NCI-H2107 treated with DMSO at 0.1 percent for 48 hours (cell line): ENCODE results near the gene SPDYE18.
"Not testable (repeated sequence)": the region's sequence is repeated elsewhere in the genome, so short reads cannot be mapped to it uniquely, and the experiment has no call there.

Source experiments
- DNase-seq: peaks from one replicate; lab custom pipeline; 2025; ENCODE audit not compliant: unreplicated experiment; lab: John Stamatoyannopoulos, UW

SPDYE18 gene, protein sequence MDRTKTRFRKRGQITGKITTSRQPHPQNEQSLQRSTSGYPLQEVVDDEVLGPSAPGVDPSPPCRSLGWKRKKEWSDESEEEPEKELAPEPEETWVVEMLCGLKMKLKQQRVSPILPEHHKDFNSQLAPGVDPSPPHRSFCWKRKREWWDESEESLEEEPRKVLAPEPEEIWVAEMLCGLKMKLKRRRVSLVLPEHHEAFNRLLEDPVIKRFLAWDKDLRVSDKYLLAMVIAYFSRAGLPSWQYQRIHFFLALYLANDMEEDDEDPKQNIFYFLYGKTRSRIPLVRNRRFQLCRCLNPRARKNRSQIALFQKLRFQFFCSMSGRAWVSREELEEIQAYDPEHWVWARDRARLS

DNA sequence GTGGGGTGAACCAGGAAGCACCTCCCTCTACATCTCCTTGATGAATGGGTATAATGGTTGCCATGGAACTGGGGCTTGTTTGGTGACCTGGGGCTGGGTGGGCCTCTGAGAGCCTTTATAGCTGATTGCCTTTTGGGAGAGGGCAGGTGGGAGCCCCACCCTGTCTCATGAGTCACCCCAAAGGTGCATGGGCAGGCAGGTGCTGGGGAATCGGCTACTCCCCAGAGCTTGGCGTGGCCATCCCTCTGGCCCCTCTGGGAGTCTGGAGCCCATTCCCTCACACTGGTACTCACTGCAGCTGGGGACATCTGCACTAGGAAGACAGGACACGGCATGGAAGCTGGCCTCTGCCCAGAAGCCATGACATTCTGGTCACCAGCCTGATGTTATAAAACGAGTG lies at the start of gene SPDYE18:
TSS of gene SPDYE18 (minus strand) at position 2 of the 400 bp plus-strand sequence. CDS start 2,046 bp downstream, outside the sequence.
- not testable (repeated sequence) for DNase-seq

DNA sequence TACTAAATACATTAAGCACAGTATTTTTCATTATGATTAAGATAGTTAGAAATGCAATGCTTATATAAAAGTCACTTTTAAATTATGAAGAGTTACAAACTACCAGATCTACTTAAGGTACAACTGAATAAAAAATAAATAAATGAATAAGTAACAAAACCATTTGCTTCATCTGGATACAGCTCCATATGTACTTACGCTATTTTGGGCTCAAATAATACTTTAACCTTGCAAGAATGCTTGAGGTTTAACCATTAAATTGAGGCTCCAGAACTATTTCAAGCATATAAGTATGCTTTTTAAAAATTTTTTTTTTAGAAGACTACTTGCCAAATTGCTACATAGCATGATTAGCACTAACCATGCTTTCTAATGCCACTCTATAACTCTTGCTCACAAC lies 46.0 kb upstream of the SPDYE18 start:
- DNase-seq: not testable (repeated sequence)

DNA sequence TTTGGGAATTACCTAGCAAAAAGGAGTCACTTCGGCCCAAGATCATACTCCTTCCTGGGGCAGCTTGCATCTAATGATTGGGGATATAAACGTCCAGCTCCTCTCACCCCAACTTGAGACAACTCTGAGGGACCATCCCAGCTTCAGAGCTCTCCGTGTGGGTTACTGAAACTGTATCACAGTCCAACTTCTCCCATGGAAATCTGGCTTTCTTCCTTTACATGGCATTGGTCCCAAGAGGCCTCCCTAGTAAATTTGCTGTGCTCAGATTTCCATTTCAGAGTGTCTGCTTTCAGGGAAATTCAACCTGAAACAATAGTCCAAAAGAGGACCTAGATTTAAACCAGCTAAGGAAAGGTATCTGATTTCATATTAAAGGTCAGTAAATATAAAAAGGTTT lies 45.3 kb upstream of the SPDYE18 start:
- peak; percentile 34 for DNase-seq

DNA sequence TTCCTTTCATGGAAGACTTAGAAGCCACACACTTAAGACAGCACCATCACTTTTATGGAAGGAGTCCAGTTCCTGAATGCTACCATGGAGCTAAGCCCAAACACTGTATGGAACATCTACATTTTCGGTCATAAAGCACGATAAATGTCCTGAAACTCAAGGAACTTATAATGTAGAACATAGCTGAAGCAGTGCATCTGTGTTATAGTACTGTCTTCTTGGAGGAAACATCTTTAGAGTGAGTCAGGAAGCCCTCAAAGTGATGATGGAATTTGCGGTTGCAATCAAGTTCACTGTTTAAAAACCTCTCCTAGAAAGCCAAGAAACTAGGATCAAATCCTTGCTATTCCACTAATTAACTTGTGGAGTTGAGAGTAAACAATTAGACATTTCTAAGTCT lies 43.5 kb upstream of the SPDYE18 start:
- DNase-seq: not testable (repeated sequence)

DNA sequence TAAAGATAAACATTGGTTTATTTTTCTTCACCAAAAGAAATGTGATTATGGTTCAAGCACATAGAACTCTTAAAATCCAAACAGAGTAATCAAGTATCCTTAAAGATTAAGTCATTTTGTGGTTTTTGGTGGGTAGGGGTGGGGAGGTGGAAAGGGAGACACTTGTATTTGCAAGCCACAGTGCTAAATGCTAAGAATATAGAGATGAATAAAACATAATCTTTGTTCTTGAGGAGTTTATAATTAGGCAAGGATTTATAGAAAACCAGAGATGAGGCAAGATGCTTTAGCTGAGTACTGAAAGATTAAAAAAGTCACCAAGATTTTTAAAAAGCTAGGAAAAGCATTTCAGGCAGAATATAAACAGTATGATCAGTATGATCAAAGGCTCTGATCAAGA lies 40.3 kb upstream of the SPDYE18 start:
- not testable (repeated sequence) for DNase-seq

DNA sequence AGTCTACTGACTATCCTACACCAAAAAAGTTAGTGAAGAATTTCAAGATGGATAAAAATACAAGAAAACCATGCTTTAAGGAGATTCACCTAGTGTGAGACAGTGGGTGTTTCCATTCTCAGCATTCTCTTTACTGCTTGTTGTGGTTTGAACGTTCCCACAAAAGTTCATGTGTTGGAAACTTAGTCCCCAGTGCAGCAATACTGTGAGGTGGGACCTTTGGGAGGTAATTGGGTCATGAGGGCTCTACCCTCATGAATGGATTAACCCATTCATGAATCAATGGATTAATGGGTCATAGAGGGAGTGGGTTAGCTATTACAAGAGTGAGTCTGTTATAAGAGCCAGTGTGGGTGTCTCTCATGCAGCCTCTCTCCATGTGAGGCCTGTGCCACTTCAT lies 38.8 kb upstream of the SPDYE18 start:
- DNase-seq: not testable (repeated sequence)

DNA sequence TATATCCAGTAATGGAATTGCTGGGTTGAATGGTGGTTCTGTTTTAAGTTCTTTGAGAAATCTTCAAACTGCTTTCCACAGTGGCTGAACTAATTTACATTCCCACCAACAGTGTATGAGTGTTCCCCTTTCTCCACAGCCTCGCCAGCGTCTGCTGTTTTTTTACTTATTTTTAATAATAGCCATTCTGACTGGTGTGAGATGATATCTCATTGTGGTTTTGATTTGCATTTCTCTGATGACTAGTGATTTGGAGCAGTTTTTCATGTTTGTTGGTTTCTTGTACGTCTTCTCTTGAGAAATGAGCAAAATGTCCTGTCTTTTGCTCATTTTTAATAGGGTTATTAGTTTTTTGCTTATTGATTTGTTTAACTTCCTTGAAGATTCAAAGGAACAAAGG lies 38.1 kb upstream of the SPDYE18 start:
- DNase-seq: not testable (repeated sequence)

DNA sequence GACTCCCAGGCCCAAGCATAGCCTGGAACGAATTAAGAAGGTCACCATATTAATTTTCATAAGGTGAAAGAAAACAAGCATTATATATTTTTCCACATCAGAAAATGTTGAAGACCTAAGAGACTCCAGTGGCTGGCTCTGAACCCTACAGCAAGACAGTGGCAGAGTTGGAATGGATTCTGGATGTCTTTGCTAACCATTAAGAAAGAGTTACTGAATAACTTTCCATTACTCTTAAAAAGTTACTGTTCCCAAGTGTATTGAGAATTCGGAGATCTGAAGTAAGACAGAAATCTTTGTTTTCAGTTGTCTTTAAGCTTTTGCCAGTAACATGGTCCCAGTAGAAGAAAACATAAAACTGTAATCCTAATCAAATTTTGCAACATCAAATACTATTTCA lies 29.9 kb upstream of the SPDYE18 start:
- not testable (repeated sequence) for DNase-seq

DNA sequence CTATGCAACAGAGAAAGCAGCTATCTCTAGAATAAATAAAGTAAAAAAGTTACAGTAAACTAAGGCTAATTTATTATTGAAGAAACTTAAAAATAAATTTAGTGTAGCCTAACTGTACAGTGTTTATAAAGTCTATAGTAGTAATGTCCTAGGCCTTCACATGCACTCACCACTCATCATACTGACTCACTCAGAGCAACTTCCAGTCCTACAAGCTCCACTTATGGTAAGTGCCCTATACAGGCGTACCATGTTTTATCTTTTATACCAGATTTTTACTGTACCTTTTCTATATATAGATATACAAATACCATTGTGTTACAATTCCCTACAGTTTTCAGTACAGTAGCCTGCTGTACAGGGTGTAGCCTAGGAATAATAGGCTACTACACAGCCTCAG lies 19.8 kb upstream of the SPDYE18 start:
- not testable (repeated sequence) for DNase-seq

DNA sequence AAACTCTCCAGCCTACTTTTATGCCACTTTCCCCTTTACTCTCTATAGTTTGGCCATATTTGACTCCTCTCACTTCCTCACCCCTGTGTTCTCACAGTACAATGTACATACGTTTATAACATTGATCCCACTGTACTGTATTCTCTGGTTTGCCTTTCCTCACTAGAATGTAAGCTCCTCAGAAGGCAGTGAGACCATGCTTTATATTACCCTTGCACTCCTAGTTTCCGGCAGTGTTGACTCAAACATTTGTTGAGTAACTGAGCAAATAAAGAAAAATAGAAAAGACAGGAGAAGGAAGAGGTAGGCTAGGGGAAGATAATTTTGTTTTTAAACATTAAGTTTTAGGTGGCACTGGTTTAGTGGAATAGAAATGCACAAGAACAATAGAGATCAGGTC lies 17.9 kb upstream of the SPDYE18 start:
- DNase-seq: not testable (repeated sequence)

DNA sequence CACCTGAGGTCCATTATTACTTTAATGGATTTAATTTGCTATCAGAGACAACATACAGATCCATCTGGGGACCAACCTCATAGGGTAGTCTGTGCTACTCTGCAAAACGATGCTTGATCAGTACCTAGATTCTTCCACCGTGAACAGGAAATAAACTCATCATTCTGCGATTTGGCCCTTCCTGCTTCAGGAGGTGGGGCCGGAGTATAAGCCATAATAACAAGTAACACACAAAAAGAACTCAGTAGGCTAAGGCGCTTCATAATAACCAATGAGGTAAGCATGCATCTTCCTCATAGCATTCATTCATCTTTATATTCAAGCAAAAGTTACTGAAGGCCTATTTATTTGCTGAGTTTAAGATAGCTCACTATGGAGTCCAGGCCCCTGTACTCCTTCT lies 17.3 kb upstream of the SPDYE18 start:
- not testable (repeated sequence) for DNase-seq

DNA sequence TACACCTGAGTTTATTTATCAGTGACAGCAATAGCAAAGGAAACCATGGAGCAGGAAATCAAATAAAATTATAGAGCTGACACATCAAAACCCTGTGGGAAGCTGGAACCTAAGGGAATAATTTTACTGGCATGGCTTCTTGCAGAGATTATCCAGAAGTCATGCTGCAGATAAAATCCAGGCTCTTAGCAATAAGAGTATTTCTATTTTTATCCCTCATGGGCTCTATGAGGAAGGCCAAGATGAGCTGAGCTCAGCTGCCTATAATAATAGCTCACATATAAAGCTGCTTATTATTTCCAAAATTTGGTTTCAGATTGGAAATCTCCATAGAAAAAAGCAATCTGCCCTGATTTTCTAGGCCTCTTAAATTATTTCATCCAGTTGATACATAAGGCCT lies 16.8 kb upstream of the SPDYE18 start:
- DNase-seq: not testable (repeated sequence)

DNA sequence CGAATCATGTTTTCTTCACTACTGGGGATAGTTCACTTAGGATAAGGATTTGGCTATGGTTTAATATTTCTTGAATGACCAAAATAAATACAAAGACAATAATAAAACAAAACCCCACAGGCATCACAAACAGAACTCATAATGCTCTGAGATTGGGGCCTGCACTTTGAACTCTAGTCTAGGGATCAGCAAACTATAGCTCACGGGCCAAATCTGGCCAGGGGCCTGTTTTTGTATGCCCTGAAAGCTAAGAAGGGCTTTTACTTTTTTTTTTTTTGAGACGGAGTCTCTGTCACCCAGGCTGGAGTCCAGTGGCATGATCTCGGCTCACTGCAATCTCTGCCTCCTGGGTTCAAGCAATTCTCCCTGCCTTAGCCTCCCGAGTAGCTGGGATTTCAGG lies 14.7 kb upstream of the SPDYE18 start:
- DNase-seq: not testable (repeated sequence)

DNA sequence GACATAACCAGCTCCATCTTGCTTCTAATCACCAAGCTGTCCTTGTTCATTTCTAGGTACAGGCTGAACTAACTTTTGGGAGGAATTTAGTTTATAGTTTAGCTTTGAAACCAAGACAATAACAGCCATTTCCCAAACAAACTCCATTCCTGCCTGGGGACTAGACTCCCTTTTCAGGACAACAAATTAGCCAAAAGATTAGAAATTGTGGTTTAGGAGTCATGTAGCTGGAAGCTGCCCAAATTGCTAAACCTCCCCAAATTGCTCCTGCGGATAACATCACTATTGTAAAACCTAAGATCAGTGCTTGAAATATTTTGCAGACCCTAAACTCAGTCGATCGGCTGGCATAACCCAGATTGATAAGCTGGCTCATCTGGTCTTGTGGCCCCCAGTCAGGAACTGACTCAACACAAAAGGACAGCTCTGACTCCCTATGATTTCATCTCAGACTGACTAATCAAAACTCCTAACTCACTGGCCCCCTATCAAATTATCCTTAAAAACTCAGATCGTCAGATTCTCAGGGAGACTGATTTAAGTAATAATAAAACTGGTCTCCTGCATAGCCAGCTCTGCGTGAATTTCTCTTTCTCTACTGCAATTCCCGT lies 12.5 kb upstream of the SPDYE18 start:
- DNase-seq: not testable (repeated sequence)

DNA sequence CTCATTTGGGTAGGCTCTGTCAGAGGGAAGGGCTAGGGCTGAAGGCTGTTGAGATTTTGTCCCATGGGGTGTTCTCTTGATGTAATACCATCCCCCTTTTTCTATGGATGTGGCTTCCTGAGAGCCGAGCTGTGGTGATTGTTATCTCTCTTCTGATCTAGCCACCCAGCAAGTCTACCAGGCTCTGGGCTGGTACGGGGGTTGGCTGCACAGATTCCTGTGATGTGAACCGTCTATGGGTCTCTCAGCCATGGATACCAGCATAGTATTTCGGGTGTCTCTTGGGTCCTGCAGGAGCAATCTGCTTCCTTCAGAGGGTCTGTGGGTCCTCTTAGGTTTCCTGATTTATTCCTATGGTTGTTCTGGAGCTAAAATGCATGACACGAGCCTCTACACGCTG lies 8.8 kb upstream of the SPDYE18 start:
- DNase-seq: not testable (repeated sequence)

DNA sequence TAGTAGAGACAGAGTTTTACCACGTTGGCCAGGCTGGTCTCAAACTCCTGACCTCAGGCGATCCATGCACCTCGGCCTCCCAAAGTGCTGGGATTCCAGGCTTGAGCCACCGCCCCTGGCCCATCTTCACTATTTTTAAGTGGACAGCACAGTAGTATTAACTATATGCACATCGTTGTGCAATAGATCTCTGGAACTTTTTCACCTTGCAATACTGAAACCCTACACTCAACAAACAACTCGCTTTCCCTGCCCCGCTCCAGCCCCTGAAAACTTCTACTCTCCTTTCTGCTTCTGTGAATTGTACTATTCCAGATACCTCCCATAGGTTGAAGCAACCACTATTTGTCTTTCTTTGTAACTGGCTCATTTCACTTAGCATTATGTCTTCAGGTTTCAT lies 3.5 kb upstream of the SPDYE18 start:
- not testable (repeated sequence) for DNase-seq

DNA sequence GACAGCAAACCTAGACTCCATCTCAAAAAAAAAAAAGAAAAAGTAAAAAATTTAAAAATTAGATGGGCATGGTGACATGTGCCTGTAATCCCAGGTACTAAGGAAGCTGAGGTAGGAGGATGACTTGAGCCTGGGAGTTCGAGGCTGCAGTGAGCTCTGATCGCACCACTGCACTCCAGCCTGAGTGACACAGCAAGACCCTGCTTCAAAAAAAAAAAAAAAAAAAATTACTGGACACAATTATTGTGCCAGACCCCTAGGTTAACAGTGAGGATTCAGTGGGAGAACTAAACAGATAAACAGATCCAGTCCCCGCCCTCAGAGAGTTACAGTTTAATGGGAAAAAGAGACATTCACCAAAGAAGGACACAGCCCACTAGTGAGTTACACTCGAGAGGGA lies 1.4 kb upstream of the SPDYE18 start:
- DNase-seq: not testable (repeated sequence)

DNA sequence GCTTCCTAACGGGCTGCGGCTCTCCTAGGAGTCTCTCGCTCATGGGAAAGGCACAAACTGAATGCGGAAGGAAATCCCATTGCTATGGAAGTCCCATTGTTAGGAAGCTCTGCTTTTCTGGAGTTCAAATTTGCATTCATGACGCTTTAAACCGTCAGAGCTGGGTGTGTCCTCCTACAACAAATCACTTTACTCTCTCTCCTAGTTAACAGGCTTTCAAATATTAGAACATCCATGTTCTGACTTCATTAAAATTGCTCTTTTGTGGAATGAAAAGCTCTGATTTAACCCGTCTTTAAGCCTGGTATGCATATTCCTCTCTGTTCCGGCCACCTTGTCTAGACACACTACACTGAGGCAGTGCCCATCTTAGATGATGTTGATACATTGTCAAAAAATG lies 30.1 kb downstream of the SPDYE18 start, which contains the start of gene SPDYE17:
TSS of gene SPDYE17 (minus strand) at position 101 of the 400 bp plus-strand sequence. CDS start 1,791 bp downstream, outside the sequence.
- not testable (repeated sequence) for DNase-seq

DNA sequence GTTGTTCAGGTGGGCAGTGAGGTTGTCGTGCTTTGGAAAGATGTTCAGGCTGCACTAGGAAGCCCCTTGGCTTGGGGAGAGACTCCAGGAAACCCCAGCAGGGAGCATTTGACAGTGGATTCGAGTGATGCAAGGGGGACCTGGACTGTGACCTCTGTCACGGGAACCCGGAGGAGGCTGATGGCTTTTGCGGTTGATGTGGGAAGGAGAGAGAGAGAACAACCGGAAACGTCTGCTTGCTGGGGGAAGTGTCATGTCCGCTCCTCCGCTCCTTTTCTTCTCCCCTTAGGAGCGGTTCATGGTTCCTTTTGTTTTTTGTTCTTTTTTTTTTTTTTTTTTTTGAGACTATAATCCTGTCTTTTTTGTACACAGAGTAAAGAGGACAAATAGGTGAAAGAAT lies 36.0 kb downstream of the SPDYE18 start:
- not testable (repeated sequence) for DNase-seq

DNA sequence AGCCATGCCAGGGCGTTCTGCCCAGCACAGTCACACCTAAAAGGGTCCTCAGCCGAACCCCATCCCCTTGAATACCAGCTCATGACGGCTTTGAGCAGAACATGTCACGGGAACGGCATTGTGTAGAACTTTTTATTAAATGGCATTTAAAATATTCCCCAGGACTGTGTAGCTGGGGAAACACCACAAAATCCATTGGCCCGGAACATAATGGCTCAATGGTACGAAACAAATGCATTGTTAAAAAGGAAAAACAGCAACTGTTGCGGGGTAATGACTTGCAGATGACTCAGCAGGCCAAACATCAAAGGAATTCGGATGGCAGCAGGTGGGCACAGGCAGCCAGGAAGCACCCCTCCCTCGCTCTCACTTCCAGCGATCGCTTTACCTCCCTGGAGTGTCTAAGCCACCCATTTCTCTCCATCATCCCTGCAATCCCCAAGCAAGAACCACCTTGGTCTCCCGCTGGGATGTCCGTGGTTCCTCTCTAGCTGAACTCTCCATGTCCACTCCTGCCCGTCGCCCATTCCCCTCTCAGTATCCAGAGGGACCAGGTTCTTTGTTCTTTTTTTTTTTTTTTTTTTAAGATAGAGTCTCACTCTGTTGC lies 52.2 kb downstream of the SPDYE18 start:
- DNase-seq: not testable (repeated sequence)

DNA sequence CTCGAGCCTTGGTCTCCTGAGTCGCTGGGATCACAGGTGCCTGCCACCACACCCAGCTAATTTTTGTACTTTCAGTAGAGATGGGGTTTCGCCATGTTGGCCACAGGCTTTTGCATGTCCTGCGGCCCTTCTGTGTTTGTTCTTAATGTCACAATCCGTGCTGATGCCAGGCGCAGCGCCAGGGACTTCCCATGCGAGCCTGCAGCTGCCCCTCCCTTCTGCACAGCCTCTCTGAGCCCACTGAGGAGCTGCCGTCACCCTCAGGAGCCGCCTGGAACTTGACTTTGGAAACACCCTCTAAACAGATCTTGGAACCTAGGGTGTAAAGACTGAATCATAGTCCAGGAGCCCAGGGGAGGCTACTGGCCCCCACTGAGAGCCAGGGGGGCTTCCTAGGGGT lies 54.4 kb downstream of the SPDYE18 start:
- DNase-seq: not testable (repeated sequence)
